RPMI7951 (cell line): ENCODE measurements around the gene AACS. TPM values are rescaled to one million over a fixed set of nuclear protein-coding genes. Genes with fewer than 3 reads are reported as not detected.
"Not testable (repeated sequence)": the region's sequence is repeated elsewhere in the genome, so short reads cannot be mapped to it uniquely, and the experiment has no call there.

Source experiments
- DNase-seq: peaks from one replicate; pipeline ENCODE4 v3.0.0-alpha.2; 2012; ENCODE audit warnings: low read depth
- total RNA-seq: library from RNA; depleted of rRNA; stranded (reverse); fragments of >200 nt; shearing (Covaris generic); gene quantifications from 2 replicates; pipeline ENCODE4 v1.2.3, GENCODE V29; 2014

AACS gene
- total RNA-seq, 1 experiment from 2014 or later, result 17.4 TPM

DNA sequence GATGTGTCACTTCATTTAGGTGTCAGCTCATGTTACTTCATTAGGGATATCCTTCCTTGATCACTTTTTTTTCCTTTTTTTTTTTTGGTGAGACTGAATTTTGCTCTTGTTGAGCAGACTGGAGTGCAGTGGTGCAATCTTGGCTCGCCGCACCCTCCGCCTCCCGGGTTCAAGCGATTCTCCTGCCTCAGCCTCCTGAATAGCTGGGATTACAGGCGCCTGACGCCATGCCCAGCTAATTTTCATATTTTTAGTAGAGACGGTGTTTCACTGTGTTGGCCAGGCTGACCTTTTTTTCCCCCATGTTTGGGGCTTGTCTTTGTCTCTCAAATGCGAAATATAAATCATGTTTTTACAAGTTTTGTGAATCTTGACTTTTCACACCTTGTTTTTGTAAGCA lies 9.6 kb upstream of the AACS start:
- no peak for DNase-seq

DNA sequence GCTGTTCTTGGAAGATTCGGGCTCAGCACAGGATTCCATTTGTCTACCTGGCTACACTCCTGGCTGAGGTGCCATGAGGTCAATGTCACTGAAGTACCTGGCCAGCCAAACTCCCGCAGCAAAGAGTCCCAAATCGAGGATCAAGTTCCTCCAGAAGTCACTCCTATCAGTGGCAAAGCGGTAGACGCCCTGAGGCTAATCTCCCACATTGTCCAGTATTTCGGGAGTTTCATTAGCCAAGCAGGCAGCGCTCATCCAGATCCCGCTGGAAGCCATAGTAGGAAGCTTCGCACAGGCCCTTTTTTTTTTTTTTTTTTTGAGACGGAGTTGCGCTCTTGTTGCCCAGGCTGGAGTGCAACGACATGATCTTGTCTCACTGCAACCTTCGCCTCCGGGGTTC lies 8.9 kb upstream of the AACS start:
- DNase-seq, result peak; percentile 63

DNA sequence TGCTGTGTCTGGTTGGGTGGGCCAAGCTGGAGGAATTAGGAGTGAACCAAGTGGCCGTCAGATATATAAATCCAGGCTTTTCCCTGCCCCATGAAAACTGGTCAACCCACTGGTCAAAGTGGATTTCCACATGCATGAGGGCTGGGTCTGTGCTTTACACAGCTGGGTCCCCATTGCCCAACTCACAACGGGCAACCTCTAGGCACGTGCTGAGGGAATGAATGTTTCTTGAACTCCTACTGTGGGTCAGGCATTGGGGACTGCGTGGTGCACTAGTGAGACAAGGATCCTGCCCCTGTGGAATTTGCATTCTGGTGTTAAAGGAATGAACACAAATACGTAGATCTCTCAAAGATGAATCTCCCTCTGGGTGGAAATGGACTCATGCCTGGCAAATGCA lies 7.5 kb upstream of the AACS start:
- DNase-seq, result no peak

DNA sequence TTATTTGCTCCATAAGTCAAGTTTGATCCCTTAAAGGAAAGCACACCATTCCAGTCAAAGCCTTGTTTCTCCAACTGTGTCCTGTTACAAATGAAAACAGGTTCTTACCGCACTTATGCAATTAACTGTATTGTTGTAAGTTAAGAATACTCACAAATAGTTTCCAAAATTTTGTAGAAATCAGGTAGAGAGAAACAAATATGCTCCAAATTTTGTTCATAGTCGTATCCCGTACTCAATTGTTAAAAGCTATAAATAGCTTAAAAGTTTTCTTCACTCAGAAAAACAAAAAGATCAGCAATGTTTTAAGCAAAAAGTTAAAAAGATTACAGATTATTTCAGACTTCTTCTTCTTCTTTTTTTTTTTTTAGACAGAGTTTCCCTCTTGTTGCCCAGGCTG lies 4.0 kb upstream of the AACS start:
- no peak for DNase-seq

DNA sequence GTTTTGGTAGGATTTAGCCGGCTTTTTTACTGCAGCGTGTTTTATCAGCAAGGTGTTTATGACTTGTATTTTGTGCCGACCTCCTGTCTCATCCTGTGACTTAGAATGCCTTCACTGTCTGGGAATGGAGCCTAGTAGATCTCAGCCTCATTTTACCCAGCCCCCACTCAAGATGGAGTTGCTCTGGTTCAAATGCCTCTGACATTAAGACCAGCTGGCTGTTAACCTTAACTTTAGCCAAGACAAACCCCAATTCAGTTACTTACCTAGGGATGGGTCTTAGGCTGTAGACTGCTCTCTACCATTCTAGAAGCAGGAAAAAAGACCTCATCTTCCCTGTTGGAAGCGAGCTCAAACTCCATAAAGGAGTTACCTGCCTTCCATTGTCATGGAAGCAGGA lies 1.7 kb upstream of the AACS start:
- DNase-seq, result not testable (repeated sequence)

DNA sequence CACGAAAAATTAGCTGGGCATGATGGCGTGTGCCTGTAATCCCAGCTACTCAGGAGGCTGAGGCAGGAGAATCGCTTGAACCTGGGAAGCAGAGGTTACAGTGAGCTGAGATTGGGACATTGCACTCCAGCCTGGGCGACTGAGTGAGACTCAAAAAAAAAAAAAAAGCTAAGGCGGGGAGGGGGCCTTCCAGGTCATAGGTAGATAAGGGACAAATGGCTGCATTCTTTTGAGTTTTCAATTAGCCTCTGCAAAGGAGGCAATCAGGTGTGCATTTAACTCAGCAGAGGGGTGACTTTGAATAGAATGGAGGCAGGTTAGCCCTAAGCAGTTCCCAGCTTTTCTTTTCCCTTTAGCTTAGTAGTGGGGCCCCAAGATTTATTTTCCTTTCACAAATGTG lies 743 bp upstream of the AACS start:
- DNase-seq, result no peak

DNA sequence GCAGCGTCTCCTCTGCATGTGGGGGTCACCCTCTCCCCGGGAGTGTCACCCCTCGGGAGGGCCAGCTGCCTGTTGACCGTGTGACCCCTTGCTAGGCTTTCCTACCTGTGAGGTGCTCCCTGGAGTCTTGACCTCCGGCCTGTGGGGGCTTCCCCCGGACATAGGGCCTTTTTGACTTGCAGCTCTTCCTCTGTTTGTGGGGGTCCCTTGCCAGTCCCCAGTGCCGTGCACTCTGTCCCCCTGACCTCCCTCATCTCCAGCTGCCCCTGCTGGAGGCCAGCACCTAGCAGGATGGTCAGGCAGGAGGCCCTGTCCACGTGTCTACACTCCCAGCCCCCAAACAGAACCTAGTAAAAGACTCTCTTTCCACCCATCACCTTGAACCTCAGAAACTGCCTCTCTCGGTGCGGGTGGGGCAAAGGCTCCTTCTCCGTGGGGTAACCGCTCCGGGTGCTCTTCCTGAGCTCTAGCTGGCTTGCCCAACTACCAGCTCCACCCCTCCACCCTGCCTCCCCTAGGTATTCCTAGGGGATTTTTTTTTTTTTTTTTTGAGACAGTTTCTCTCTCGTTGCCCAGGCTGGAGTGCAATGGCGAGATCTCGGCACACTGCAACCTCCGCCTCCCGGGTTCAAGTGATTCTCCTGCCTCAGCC lies 810 bp downstream of the AACS start:
- DNase-seq, result no peak

DNA sequence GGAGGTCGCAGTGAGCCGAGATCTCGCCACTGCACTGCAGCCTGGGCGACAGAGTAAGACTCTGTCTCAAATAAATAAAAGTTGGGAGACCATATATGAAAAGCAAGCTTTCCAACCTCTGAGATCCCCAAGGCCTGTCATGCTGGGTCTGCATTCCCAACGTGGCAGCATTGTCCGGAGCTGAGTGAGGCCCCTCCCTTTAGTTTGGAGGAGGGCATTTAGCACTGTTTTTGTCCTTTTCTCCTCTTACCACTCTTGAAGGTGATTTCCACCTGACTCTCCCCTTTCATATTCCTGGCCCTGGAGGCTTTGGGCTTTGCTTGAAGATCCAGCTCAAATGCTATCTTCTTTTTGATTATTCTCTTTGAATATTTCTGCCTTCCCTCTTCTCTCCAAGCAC lies 3.2 kb downstream of the AACS start:
- no peak for DNase-seq

DNA sequence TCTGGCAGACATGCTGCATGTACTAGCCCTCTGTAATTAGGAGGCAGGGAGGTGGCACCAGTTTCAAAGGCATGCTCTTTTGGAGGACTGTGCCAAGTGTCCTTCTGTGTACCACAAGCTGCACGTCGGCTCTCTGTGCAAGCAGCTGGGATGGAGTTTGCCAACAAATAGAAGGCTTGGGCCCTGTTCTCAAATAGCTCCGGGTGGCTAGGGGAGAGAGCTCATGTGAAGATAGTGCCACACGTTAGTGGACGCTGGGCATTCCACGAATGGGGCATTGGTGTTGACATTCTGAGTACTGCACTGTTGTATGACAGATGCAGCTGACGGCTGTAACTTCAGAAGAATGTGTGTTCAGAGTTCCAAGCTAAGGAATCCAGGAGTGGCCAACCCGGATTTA lies 4.4 kb downstream of the AACS start:
- no peak for DNase-seq

DNA sequence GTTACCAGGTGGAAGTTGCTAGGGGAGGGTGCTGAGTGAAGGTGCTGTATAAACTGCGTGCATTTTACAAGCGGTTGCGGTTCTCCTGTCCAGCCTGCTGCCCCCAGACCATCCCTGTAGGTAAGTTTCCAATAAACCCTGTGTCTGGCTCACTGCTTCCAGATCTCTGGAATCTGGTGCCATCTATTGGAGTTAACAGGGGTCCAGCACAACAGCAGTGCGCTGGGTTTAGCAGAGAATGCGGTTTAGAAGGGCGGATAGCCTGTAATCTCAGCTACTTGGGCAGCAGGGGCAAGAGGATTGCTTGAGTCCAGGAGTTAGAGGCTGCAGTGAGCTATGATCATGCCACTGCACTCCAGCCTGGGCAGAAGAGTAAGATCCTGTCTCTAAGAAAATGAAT lies 4.9 kb downstream of the AACS start:
- DNase-seq, result no peak

DNA sequence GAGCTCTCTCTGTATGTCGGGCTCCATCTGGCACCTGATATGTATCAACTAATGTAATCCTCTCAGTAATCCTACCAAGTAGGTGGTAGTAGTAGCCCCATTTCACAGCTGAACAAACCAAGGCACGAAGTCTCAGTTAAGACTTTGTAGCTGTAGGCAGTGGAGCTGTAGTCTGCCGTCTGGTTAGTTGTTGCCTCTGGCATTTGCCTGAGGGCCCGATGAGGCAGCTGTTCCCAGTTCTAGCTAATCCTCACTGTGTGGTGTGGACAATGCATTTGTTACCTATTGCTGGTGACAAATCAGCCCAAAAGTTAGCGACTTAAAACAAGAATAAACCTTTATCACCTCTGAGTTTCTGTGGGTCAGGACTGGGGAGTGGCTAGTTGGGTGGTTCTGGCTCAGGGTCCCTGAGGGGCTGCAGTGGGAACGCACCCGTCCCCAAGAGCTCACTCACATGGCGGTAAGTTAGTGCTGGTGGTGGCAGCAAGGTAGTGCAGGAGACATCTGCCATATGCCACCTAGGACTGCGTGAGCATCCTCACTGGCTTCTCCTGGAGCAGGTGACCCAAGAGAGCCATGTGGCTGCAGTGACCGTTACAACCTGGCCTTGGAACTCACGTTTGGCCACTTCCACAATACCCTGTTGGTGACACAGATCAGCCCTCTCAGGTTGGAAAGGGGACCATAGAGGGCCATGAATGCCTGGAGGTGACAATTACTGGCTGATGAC lies 5.6 kb downstream of the AACS start:
- DNase-seq, result no peak

DNA sequence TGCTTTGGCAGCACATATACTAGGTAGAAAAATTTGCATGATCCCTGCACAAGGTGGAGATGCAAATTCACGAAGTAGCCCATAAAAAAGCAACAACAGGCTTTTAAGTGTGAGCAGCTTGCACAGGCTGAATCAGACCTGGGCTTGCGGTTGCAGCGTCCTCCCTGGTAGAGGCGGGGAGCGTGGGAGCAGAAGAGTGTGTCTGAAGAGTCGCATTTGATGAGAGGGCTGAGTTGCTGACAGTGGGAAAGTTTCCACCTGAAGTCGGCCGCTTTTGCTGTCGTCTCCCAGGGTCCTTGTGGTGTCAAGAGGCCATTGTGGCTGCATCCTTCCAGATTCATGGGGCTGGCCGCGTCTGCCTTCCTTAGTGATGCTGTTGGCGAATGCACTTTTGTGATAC lies 6.2 kb downstream of the AACS start:
- DNase-seq, result no peak

DNA sequence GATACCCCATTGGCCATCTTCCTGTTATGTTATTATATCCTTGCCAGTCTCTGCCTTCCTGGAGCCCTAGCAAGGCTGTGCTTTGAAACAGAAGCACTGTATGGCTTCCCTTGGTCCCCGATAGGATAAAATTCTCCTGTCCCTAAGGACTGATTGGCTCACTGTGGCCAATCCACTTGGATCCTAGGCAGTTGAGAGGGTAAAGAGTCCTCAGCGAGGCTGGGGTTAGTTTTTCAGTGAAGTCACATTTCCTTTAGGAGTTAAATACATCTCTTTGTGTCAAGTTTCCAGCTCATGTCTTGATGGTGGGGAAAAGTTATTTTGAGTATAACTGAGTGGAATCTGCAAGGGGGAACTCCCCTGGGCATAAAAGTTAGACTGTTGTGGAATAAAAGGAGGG lies 7.3 kb downstream of the AACS start:
- DNase-seq, result no peak

DNA sequence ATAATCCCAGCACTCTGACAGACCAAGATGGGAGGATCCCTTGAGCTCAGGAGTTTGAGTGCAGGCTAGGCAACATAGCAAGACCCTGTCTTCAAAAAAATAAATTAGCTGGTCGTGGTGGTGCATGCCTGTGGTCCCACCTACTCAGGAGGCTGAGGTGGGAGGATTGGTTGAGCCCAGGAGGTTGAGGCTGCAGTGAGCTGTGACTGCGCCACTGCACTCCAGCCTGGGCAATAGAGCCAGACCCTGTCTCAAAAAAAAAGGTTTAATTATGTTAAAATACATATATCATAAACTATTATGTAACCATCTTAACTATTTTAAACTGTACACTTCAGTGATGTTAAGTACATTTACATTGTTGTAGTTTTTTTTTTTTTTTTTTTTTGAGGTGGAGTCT lies 9.1 kb downstream of the AACS start:
- not testable (repeated sequence) for DNase-seq

DNA sequence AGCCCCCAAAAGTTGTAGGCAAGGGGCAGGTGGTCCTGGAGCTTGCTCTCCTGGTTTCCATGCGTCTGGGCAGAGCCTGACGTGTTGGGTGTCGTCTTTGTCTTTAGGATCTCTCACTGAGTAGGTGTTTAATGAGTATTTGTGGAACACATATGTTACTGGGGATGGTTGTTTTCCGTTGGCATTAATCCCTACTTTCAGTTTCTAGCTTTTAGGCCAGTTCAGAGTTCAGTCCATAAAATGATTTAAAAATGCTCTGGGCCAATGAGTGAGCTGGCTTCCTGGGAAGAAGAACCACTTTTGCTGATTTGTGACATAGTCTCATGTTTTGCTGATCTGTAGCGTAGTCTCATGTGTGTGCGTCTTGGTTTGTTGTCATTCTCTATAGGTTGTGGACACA lies 10.9 kb downstream of the AACS start:
- DNase-seq, result no peak

DNA sequence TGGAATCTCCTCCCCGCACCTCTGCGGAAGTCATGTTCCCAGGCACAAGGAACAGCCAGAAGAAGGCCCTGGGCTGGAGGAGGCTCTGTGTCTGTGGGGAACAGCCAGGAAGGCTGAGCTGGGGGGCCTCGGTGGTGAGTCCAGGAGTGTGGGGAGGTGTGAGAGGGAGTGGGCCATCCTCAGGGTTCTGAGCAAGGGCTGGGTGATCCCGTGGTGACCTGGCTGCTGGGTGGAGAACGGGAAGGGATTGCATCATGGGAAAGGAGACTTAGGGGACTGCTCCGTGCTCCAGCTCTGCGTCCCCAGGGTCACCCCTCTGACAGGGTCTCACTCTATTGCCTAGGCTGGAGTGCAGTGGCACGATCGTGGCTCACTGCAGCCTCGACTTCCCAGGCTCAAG lies 13.8 kb downstream of the AACS start:
- no peak for DNase-seq

DNA sequence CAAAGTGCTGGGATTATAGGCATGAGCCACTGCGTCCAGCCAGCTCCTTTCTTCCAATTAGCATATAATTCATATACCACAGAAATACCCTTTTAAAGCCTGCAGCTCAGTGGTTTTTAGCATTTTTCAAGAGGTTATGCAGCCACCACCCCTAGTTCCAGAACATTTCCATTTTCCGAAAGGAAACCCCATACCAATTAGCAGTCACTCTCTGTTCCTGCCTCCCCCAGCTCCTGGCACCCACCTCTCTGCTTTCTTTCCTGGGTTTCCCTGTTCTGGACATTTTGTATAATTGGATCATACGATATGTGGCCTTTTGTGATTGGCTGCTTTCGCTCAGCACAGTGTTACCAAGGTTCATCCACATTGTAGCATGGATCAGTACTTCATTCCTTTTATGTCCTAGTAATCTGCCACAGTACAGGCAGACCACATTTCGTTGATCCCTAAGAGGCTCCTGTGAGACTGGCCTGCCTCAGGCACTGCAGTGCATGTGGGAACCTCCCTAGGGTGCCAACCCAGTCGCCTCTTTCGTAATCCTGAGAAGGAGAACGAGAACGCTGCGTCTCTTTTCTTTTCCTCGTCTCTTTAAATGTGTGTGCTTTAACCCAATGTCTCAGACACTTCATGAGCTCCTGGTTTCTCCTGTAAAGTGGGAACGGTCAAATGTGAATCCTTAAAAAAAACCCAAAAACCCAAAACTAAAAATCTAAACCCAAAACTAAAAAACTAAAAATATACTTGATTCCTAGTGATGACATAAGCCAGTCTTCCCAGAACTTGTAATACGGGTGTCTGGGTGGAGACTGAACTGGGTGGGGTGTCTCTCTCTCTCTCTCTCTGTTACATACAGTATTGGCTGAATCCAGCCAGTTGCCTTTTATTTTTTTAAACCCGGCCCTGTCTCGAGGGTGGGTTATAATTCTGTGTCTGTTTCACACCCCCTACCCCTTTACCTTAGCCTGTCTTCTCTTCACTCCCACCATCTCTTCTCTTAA lies 14.7 kb downstream of the AACS start:
- DNase-seq, result no peak

DNA sequence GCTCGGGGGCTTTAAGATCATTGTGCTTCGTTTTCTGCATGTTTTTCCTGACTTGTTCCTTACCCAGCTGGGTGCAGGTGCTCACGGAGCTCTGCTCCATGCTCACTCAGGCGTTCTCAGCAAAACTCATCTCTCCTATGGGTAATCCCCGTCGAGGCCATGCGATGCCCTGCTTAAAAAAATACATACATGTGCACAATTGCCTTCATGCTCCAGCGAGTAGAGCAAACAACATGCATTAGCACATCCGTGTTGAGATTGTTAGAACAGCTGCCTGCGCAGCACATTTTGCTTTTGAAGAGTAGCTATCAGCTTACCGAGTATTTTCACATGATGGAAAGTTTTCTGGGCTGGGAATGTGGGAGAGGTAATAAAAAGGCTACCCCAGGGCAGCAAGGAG lies 16.2 kb downstream of the AACS start:
- DNase-seq, result no peak

DNA sequence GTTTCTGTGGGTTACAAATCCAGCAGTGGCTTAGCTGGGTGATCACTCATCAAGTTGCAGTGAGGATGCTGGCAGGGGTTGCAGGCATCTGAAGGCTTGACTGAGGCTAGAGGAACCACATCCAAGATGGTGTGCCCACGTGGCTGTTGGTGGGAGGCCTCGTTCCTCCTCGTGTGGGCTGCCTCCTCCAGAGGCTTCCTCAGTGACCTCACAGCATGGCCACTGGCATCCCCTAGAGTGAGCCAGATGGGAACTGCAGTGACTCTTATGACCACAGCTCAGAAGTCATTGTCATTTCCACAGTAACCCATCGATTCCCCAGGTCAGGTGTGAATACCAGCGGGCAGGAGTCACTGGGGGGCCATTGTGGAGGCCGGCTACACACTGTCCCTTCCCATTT lies 17.8 kb downstream of the AACS start:
- DNase-seq, result no peak

DNA sequence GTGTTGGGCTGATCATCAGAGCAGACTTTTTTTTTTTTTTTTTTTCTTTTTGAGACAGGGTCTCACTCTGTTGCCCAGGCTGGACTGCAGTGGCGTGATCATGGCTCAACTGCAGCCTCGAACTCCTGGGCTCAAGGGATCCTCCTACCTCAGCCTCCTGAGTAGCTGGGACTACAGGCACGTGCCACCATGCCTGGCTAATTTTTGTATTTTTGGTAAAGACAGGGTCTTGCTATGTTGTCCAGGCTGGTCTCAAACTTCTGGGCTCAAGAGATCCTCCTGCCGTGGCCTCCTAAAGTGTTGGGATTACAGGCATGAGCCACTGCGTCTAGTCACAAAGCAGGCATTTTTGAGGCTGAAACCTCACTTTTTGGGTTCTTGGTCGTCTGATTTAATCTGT lies 23.0 kb downstream of the AACS start:
- not testable (repeated sequence) for DNase-seq

DNA sequence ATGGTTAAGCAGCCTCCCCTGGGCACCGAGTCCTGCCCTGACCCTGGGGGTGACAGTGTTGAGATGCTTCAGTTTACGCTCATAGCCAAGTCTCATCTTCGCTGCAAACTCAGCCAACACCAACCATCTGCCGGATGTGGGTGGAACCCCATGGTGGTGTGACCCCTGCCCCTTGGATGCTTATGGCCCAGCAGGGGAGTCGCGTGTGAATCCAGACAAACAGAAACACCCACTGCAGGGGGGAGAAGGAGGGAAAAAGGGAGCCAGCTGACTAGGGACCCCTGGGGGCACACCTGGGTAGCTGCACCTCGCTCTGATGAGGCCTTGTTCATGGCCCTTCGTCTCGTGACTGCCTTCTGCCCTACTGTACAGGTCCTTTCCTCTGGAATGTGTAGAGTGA lies 23.8 kb downstream of the AACS start:
- DNase-seq, result no peak

DNA sequence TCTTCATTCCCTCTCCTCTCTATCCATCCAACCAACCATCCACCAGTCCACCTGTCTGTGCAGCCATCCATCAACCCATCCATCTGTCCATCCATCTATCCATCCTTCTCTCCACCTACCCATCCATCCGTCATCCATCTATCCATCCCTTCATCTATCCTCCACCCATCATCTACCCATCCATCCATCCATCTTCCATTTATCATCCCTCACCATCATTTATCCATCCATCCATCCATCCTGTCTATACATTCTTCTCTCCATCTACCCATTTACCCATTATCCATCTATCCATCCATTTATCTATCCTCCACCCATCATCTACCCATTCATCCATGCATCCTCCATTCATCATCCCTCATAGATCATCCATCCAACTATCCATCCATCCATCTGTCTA lies 24.4 kb downstream of the AACS start:
- no peak for DNase-seq

DNA sequence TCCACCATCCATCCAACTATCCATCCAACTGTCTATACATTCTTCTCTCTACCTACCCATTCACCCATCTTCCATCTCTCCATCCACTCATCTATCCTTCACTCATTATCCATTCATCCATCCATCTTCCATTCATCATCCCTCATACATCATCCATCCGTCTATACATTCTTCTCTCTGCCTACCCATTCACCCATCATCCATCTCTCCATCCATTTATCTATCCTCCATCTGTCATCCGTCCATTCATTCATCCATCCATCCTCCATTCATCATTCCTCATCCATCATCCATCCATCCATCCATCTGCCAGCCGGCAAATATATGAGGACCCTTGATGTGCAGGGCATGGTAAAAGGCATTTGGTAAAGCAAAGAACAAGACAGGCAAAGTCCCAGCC lies 25.2 kb downstream of the AACS start:
- DNase-seq, result no peak
